Tibial nerve (tissue), 4 donors: ENCODE measurements around the gene RNU7-1.

ENCODE experiments used
- CTCF ChIP-seq, 5 experiments: fragments of 200-600 bp in 3 of 5; fragments of 450-650 bp in 2 of 5; sonication (generic) in 3 of 5; IDR thresholded peaks; one replicate each; pipeline ENCODE4 v1.5.1; 2016 to 2019; ENCODE audit warnings: antibody characterized with exemption in 5 of 5, mild to moderate bottlenecking in 3 of 5, moderate library complexity in 2 of 5
- EP300 ChIP-seq, 2 donors: sonication (generic); formaldehyde crosslinking; IDR thresholded peaks; one replicate each; pipeline ENCODE4 v1.6.1; 2017; ENCODE audit warnings: antibody characterized with exemption in 2 of 2, mild to moderate bottlenecking in 1 of 2
- POLR2A ChIP-seq, 2 donors: fragments of 450-650 bp; IDR thresholded peaks; one replicate each; pipeline ENCODE4 v1.6.1; 2017; ENCODE audit warnings: antibody characterized with exemption in 2 of 2, mild to moderate bottlenecking in 2 of 2, moderate library complexity in 2 of 2

GRCh38 chr12:6912164-6912935, 31.3 kb upstream of the RNU7-1 start:
- TF ChIP-seq EP300 (IDR thresholded peaks at IDR 0.05) (no peak), CTCF (IDR thresholded peaks at IDR 0.05) (no peak), POLR2A (IDR thresholded peaks at IDR 0.05) (no peak)
